Measurements from ENCODE around the gene CASP8AP2.

- no peak for TF ChIP-seq POLR2A (IDR thresholded peaks at IDR 0.05)
- TF ChIP-seq CTCF (IDR thresholded peaks at IDR 0.05) = no peak
Observed at GRCh38 chr6:89917216-89917615, 87.5 kb downstream of the CASP8AP2 start.

Data from testis (tissue), 2 donors.